ENCODE measurements around the gene ARMC9.
A peak's percentile ranks its signal among the peaks of the same experiment; 100 is the strongest.
"Not testable (repeated sequence)": the region's sequence is repeated elsewhere in the genome, so short reads cannot be mapped to it uniquely, and the experiment has no call there.

The ARMC9 gene

GRCh38 chr2:231294571-231295362 is 96.3 kb downstream of the ARMC9 start:
- H3K4me1 ChIP-seq (ENCODE audit: control insufficient read depth, insufficient read depth, low read length), result no peaks in the 10 kb centered on the region
- H3K4me3 ChIP-seq (ENCODE audit: low read length), result no peak overlapping the region
- H3K27me3 ChIP-seq (replicated peaks; ENCODE audit: control insufficient read depth, insufficient read depth, low read length), result no peaks in the 10 kb centered on the region
- no peak for DNase-seq (ENCODE audit: low read depth)
- no peaks in the 10 kb centered on the region for H3K9me3 ChIP-seq (ENCODE audit: control insufficient read depth, low read length)
- H3K36me3 ChIP-seq (ENCODE audit: control insufficient read depth, insufficient read depth, low read length, severe bottlenecking), result peaks cover 55% of the 10 kb centered on the region
- H3K9ac ChIP-seq (ENCODE audit: low read length), result no peak overlapping the region

- Histone ChIP-seq H3K9me3 (ENCODE audit: control insufficient read depth, low read length) (no peaks in the 10 kb centered on the region), H3K36me3 (ENCODE audit: control insufficient read depth, insufficient read depth, low read length, severe bottlenecking) (peaks cover 54% of the 10 kb centered on the region), H3K27me3 (replicated peaks; ENCODE audit: control insufficient read depth, insufficient read depth, low read length) (no peaks in the 10 kb centered on the region), H3K4me1 (ENCODE audit: control insufficient read depth, insufficient read depth, low read length) (no peaks in the 10 kb centered on the region), H3K9ac (ENCODE audit: low read length) (no peak overlapping the region), H3K4me3 (ENCODE audit: low read length) (no peak overlapping the region)
- no peak for DNase-seq (ENCODE audit: low read depth)
These were observed 96.9 kb downstream of the ARMC9 start for GRCh38 chr2:231295363-231295655.

GRCh38 chr2:231296401-231296974 is 98.1 kb downstream of the ARMC9 start:
- no peak for DNase-seq (ENCODE audit: low read depth)
- H3K27me3 ChIP-seq (replicated peaks; ENCODE audit: control insufficient read depth, insufficient read depth, low read length), result no peaks in the 10 kb centered on the region
- H3K4me1 ChIP-seq (ENCODE audit: control insufficient read depth, insufficient read depth, low read length), result no peaks in the 10 kb centered on the region
- H3K36me3 ChIP-seq (ENCODE audit: control insufficient read depth, insufficient read depth, low read length, severe bottlenecking), result peaks cover 51% of the 10 kb centered on the region
- H3K9ac ChIP-seq (ENCODE audit: low read length), result no peak overlapping the region
- H3K9me3 ChIP-seq (ENCODE audit: control insufficient read depth, low read length), result no peaks in the 10 kb centered on the region
- H3K4me3 ChIP-seq (ENCODE audit: low read length), result no peak overlapping the region

- peak; percentile 74 for DNase-seq (ENCODE audit: low read depth)
- H3K9me3 ChIP-seq (ENCODE audit: control insufficient read depth, low read length), result no peaks in the 10 kb centered on the region
- no peaks in the 10 kb centered on the region for H3K27me3 ChIP-seq (replicated peaks; ENCODE audit: control insufficient read depth, insufficient read depth, low read length)
- no peak overlapping the region for H3K9ac ChIP-seq (ENCODE audit: low read length)
- H3K36me3 ChIP-seq (ENCODE audit: control insufficient read depth, insufficient read depth, low read length, severe bottlenecking), result peaks cover 46% of the 10 kb centered on the region
- no peaks in the 10 kb centered on the region for H3K4me1 ChIP-seq (ENCODE audit: control insufficient read depth, insufficient read depth, low read length)
- H3K4me3 ChIP-seq (ENCODE audit: low read length), result no peak overlapping the region
These were observed 98.9 kb downstream of the ARMC9 start for GRCh38 chr2:231297108-231297908.

GRCh38 chr2:231298091-231298490 is 99.7 kb downstream of the ARMC9 start:
- Histone ChIP-seq H3K9ac (ENCODE audit: low read length) (no peak overlapping the region), H3K27me3 (replicated peaks; ENCODE audit: control insufficient read depth, insufficient read depth, low read length) (no peaks in the 10 kb centered on the region), H3K4me1 (ENCODE audit: control insufficient read depth, insufficient read depth, low read length) (no peaks in the 10 kb centered on the region), H3K36me3 (ENCODE audit: control insufficient read depth, insufficient read depth, low read length, severe bottlenecking) (peaks cover 38% of the 10 kb centered on the region), H3K9me3 (ENCODE audit: control insufficient read depth, low read length) (no peaks in the 10 kb centered on the region), H3K4me3 (ENCODE audit: low read length) (no peak overlapping the region)
- DNase-seq (ENCODE audit: low read depth), result no peak

- H3K4me1 ChIP-seq (ENCODE audit: control insufficient read depth, insufficient read depth, low read length), result no peaks in the 10 kb centered on the region
- no peaks in the 10 kb centered on the region for H3K9me3 ChIP-seq (ENCODE audit: control insufficient read depth, low read length)
- no peaks in the 10 kb centered on the region for H3K27me3 ChIP-seq (replicated peaks; ENCODE audit: control insufficient read depth, insufficient read depth, low read length)
- DNase-seq (ENCODE audit: low read depth), result no peak
- H3K9ac ChIP-seq (ENCODE audit: low read length), result no peak overlapping the region
- peaks cover 26% of the 10 kb centered on the region for H3K36me3 ChIP-seq (ENCODE audit: control insufficient read depth, insufficient read depth, low read length, severe bottlenecking)
- no peak overlapping the region for H3K4me3 ChIP-seq (ENCODE audit: low read length)
These were observed 100.8 kb downstream of the ARMC9 start for GRCh38 chr2:231299267-231299666.

GRCh38 chr2:231300020-231300721 is 101.7 kb downstream of the ARMC9 start:
- Histone ChIP-seq H3K4me3 (ENCODE audit: low read length) (no peak overlapping the region), H3K27me3 (replicated peaks; ENCODE audit: control insufficient read depth, insufficient read depth, low read length) (no peaks in the 10 kb centered on the region), H3K4me1 (ENCODE audit: control insufficient read depth, insufficient read depth, low read length) (no peaks in the 10 kb centered on the region), H3K36me3 (ENCODE audit: control insufficient read depth, insufficient read depth, low read length, severe bottlenecking) (peaks cover 25% of the 10 kb centered on the region), H3K9me3 (ENCODE audit: control insufficient read depth, low read length) (no peaks in the 10 kb centered on the region), H3K9ac (ENCODE audit: low read length) (no peak overlapping the region)
- no peak for DNase-seq (ENCODE audit: low read depth)

- no peak for DNase-seq (ENCODE audit: low read depth)
- H3K9ac ChIP-seq (ENCODE audit: low read length), result no peak overlapping the region
- peaks cover 25% of the 10 kb centered on the region for H3K36me3 ChIP-seq (ENCODE audit: control insufficient read depth, insufficient read depth, low read length, severe bottlenecking)
- no peaks in the 10 kb centered on the region for H3K4me1 ChIP-seq (ENCODE audit: control insufficient read depth, insufficient read depth, low read length)
- no peaks in the 10 kb centered on the region for H3K27me3 ChIP-seq (replicated peaks; ENCODE audit: control insufficient read depth, insufficient read depth, low read length)
- H3K4me3 ChIP-seq (ENCODE audit: low read length), result no peak overlapping the region
- no peaks in the 10 kb centered on the region for H3K9me3 ChIP-seq (ENCODE audit: control insufficient read depth, low read length)
These were observed 102.3 kb downstream of the ARMC9 start for GRCh38 chr2:231300722-231301076.

- H3K9ac ChIP-seq (ENCODE audit: low read length); H3K9me3 ChIP-seq (ENCODE audit: control insufficient read depth, low read length); DNase-seq (ENCODE audit: low read depth); H3K4me1 ChIP-seq (ENCODE audit: control insufficient read depth, insufficient read depth, low read length); H3K4me3 ChIP-seq (ENCODE audit: low read length); H3K36me3 ChIP-seq (ENCODE audit: control insufficient read depth, insufficient read depth, low read length, severe bottlenecking); H3K27me3 ChIP-seq (replicated peaks; ENCODE audit: control insufficient read depth, insufficient read depth, low read length): not testable (repeated sequence)
These were observed 105.8 kb downstream of the ARMC9 start for GRCh38 chr2:231304259-231304658.

GRCh38 chr2:231305221-231305620 is 106.8 kb downstream of the ARMC9 start:
- no peaks in the 10 kb centered on the region for H3K9me3 ChIP-seq (ENCODE audit: control insufficient read depth, low read length)

GRCh38 chr2:231306791-231307393 is 108.5 kb downstream of the ARMC9 start:
- no peak overlapping the region for H3K4me3 ChIP-seq (ENCODE audit: low read length)
- no peak overlapping the region for H3K9ac ChIP-seq (ENCODE audit: low read length)
- no peaks in the 10 kb centered on the region for H3K9me3 ChIP-seq (ENCODE audit: control insufficient read depth, low read length)
- no peak for DNase-seq (ENCODE audit: low read depth)
- H3K27me3 ChIP-seq (replicated peaks; ENCODE audit: control insufficient read depth, insufficient read depth, low read length), result no peaks in the 10 kb centered on the region
- no peaks in the 10 kb centered on the region for H3K36me3 ChIP-seq (ENCODE audit: control insufficient read depth, insufficient read depth, low read length, severe bottlenecking)
- H3K4me1 ChIP-seq (ENCODE audit: control insufficient read depth, insufficient read depth, low read length), result no peaks in the 10 kb centered on the region

More at GRCh38 chr2:231305221-231305620, 106.8 kb downstream of the ARMC9 start:
- DNase-seq (ENCODE audit: low read depth), result no peak
- H3K4me3 ChIP-seq (ENCODE audit: low read length), result no peak overlapping the region
- no peak overlapping the region for H3K9ac ChIP-seq (ENCODE audit: low read length)
- H3K36me3 ChIP-seq (ENCODE audit: control insufficient read depth, insufficient read depth, low read length, severe bottlenecking), result peaks cover 4% of the 10 kb centered on the region
- no peaks in the 10 kb centered on the region for H3K27me3 ChIP-seq (replicated peaks; ENCODE audit: control insufficient read depth, insufficient read depth, low read length)
- H3K4me1 ChIP-seq (ENCODE audit: control insufficient read depth, insufficient read depth, low read length), result no peaks in the 10 kb centered on the region
